ENCODE results near the gene ZKSCAN4. TPM values are rescaled to one million over a fixed set of nuclear protein-coding genes. Genes with fewer than 3 reads are reported as not detected.
A peak's percentile ranks its signal among the peaks of the same experiment; 100 is the strongest.

The ZKSCAN4 gene
- total RNA-seq, 1 donor from 2014 or later = 8.1 TPM

GRCh38 chr6:28250747-28251146 lies 1.3 kb downstream of the ZKSCAN4 start:
- DNase-seq (ENCODE audit: low read depth) = no peak

GRCh38 chr6:28248916-28249315 lies 3.2 kb downstream of the ZKSCAN4 start:
- no peak for DNase-seq (ENCODE audit: low read depth)

GRCh38 chr6:28245206-28245941 lies 6.7 kb downstream of the ZKSCAN4 start:
- DNase-seq (ENCODE audit: low read depth) = no peak

GRCh38 chr6:28243946-28244345 lies 8.1 kb downstream of the ZKSCAN4 start:
- no peak for DNase-seq (ENCODE audit: low read depth)

GRCh38 chr6:28240471-28240870 lies 11.6 kb downstream of the ZKSCAN4 start:
- DNase-seq (ENCODE audit: low read depth) = no peak

- no peak for DNase-seq (ENCODE audit: low read depth)
Measured at GRCh38 chr6:28239636-28240035, 12.4 kb downstream of the ZKSCAN4 start.

- no peak for DNase-seq (ENCODE audit: low read depth)
Measured at GRCh38 chr6:28235912-28236452, 16.1 kb downstream of the ZKSCAN4 start.

- no peak for DNase-seq (ENCODE audit: low read depth)
Measured at GRCh38 chr6:28232785-28233184, 19.3 kb downstream of the ZKSCAN4 start.

- DNase-seq (ENCODE audit: low read depth) = no peak
Measured at GRCh38 chr6:28226460-28226859, 25.6 kb downstream of the ZKSCAN4 start.

- peak; percentile 86 for DNase-seq (ENCODE audit: low read depth)
Measured at GRCh38 chr6:28225056-28225834, 26.8 kb downstream of the ZKSCAN4 start, which contains the start of gene ZSCAN9. Gene ZSCAN9 (plus strand): TSS chr6:28225275. CDS start chr6:28227085, 1,810 bp downstream.

- DNase-seq (ENCODE audit: low read depth) = no peak
Measured at GRCh38 chr6:28224131-28225055, 27.7 kb downstream of the ZKSCAN4 start.

- no peak for DNase-seq (ENCODE audit: low read depth)
Measured at GRCh38 chr6:28220257-28221133, 31.6 kb downstream of the ZKSCAN4 start.

GRCh38 chr6:28218312-28219248 lies 33.5 kb downstream of the ZKSCAN4 start:
- DNase-seq (ENCODE audit: low read depth) = peak; percentile 27

GRCh38 chr6:28217890-28218289 lies 34.2 kb downstream of the ZKSCAN4 start:
- no peak for DNase-seq (ENCODE audit: low read depth)

GRCh38 chr6:28215425-28215824 lies 36.6 kb downstream of the ZKSCAN4 start:
- DNase-seq (ENCODE audit: low read depth) = peak; percentile 18

- DNase-seq (ENCODE audit: low read depth) = no peak
Measured at GRCh38 chr6:28213213-28213523, 38.9 kb downstream of the ZKSCAN4 start.

- DNase-seq (ENCODE audit: low read depth) = peak; percentile 95
Measured at GRCh38 chr6:28212510-28213212, 39.4 kb downstream of the ZKSCAN4 start.

GRCh38 chr6:28211840-28212509 lies 40.1 kb downstream of the ZKSCAN4 start:
- DNase-seq (ENCODE audit: low read depth) = peak; percentile 2

Data from renal cortical epithelial cell (primary cell).